K562 (cell line): ENCODE data around the gene ANK3. TPM values are rescaled to one million over a fixed set of nuclear protein-coding genes. Genes with fewer than 3 reads are reported as not detected.
A peak's percentile ranks its signal among the peaks of the same experiment; 100 is the strongest.

Source experiments
- ARID1B ChIP-seq: fragments of 450-650 bp; IDR thresholded peaks from 2 replicates; pipeline ENCODE4 v1.6.1; 2016; ENCODE audit warnings: antibody characterized with exemption, mild to moderate bottlenecking, inconsistent platforms
- BDP1 ChIP-seq: IDR thresholded peaks from 3 replicates; pipeline ENCODE4 v1.6.1; 2011; ENCODE audit not compliant: insufficient read length, insufficient read depth
- BMI1 ChIP-seq: fragments of 150-350 bp; IDR thresholded peaks from 2 replicates; pipeline ENCODE4 v1.6.1; 2014; ENCODE audit warnings: low read length
- CBFA2T3 ChIP-seq: fragments of 450-650 bp; IDR thresholded peaks from 2 replicates; pipeline ENCODE4 v1.6.1; 2017
- CC2D1A ChIP-seq: fragments of 450-650 bp; IDR thresholded peaks from 2 replicates; pipeline ENCODE4 v1.6.1; 2017; ENCODE audit warnings: mild to moderate bottlenecking
- CXXC5 ChIP-seq: fragments of 250-450 bp; sonication (Bioruptor Pico); IDR thresholded peaks from 2 replicates; pipeline ENCODE4 v1.8.0; 2022; ENCODE audit warnings: inconsistent platforms, mild to moderate bottlenecking, moderate library complexity
- FOXK1 ChIP-seq: sonication (generic); formaldehyde crosslinking; IDR thresholded peaks from 2 replicates; pipeline ENCODE4 v1.8.0; 2022; ENCODE audit warnings: missing genetic modification reagents, mild to moderate bottlenecking, borderline replicate concordance
- GABPB2 ChIP-seq: fragments of 250-450 bp; sonication (Bioruptor Pico); conservative IDR thresholded peaks from 2 replicates; pipeline ENCODE4 v1.5.1; 2021; ENCODE audit warnings: mild to moderate bottlenecking
- HNRNPK ChIP-seq: fragments of 200-400 bp; formaldehyde crosslinking; IDR thresholded peaks from one replicate; pipeline ENCODE4 v1.6.1; 2018; ENCODE audit warnings: mild to moderate bottlenecking, low read depth, low read length; ENCODE audit not compliant: poor library complexity, severe bottlenecking
- MECOM ChIP-seq: fragments of 250-450 bp; sonication (Bioruptor Pico); IDR thresholded peaks from 2 replicates; pipeline ENCODE4 v1.8.0; 2022; ENCODE audit warnings: inconsistent platforms
- MYNN ChIP-seq, 2 experiments: sonication (generic); formaldehyde crosslinking in 1 of 2; IDR thresholded peaks; 2 replicates each; pipeline versions ENCODE4 v1.5.0 to v1.6.1; 2016 to 2020; ENCODE audit warnings: antibody characterized with exemption in 1 of 2, missing genetic modification reagents in 1 of 2
- NEUROD1 ChIP-seq: fragments of 150-350 bp; IDR thresholded peaks from 2 replicates; pipeline ENCODE4 v1.6.1; 2014; ENCODE audit warnings: borderline replicate concordance, low read length, low read depth; ENCODE audit not compliant: partially characterized antibody
- NR3C1 ChIP-seq: sonication (generic); formaldehyde crosslinking; IDR thresholded peaks from 2 replicates; pipeline ENCODE4 v1.8.1; 2022; ENCODE audit warnings: missing genetic modification reagents
- PHF20 ChIP-seq: fragments of 450-650 bp; IDR thresholded peaks from 2 replicates; pipeline ENCODE4 v1.6.1; 2018; ENCODE audit not compliant: partially characterized antibody
- SMARCA5 ChIP-seq: fragments of 450-650 bp; IDR thresholded peaks from 2 replicates; pipeline ENCODE4 v1.6.1; 2016
- TCF7L2 ChIP-seq: fragments of 150-350 bp; IDR thresholded peaks from 2 replicates; pipeline ENCODE4 v1.6.1; 2016; ENCODE audit warnings: low read depth, mild to moderate bottlenecking, low read length, moderate library complexity
- ZNF197 ChIP-seq: fragments of 200-800 bp; sonication (Bioruptor generic); IDR thresholded peaks from 2 replicates; pipeline ENCODE4 v1.6.1; 2016; ENCODE audit warnings: low read depth, missing genetic modification characterization, missing compliant biosample characterization
- ZNF212 ChIP-seq: fragments of 450-650 bp; formaldehyde crosslinking; IDR thresholded peaks from 2 replicates; pipeline ENCODE4 v1.4.0; 2020; ENCODE audit warnings: mild to moderate bottlenecking
- ZNF41 ChIP-seq: fragments of 250-450 bp; sonication (Bioruptor Pico); conservative IDR thresholded peaks from 2 replicates; pipeline ENCODE4 v1.4.0; 2020; ENCODE audit warnings: mild to moderate bottlenecking
- ZNF436 ChIP-seq: fragments of 250-450, 450-650 bp; sonication (Bioruptor Pico); formaldehyde crosslinking; IDR thresholded peaks from 2 replicates; pipeline ENCODE4 v1.7.0; 2020; ENCODE audit warnings: mild to moderate bottlenecking
- ZNF444 ChIP-seq: fragments of 250-450 bp; sonication (Bioruptor Pico); IDR thresholded peaks from 2 replicates; pipeline ENCODE4 v1.4.0; 2020; ENCODE audit warnings: mild to moderate bottlenecking, moderate library complexity
- ZNF75A ChIP-seq: fragments of 450-650 bp; formaldehyde crosslinking; IDR thresholded peaks from 2 replicates; pipeline ENCODE4 v1.4.0; 2020; ENCODE audit warnings: mild to moderate bottlenecking
- ZSCAN32 ChIP-seq: fragments of 450-650 bp; formaldehyde crosslinking; IDR thresholded peaks from 2 replicates; pipeline ENCODE4 v1.4.0; 2020; ENCODE audit warnings: mild to moderate bottlenecking, moderate library complexity
- polyA plus RNA-seq, 8 experiments: library from polyadenylated mRNA; depleted of rRNA in 4 of 8; stranded (reverse) in 5 of 8; unstranded in 3 of 8; fragments of >200 nt; fragmentation: Nextera tagmentation in 2 of 8; fragmentation: Illumina TruSeq in 1 of 8; extraction: Ambion mirVana in 2 of 8; extraction: Trizol in 1 of 8; gene quantifications; 2 replicates each; pipeline versions ENCODE4 v1.2.1 to v1.2.3, GENCODE V29; 2011 to 2014; ENCODE audit warnings: inconsistent platforms in 1 of 8, missing spikeins in 1 of 8
- total RNA-seq, 7 experiments: library from RNA; depleted of rRNA in 6 of 7; stranded (reverse); fragments of >200 nt in 6 of 7; fragmentation: Illumina TruSeq in 2 of 7; extraction: Trizol in 2 of 7; gene quantifications; 2 replicates each; pipeline versions ENCODE4 v1.2.1 to v1.2.3, GENCODE V29; 2011 to 2021; ENCODE audit warnings: low replicate concordance in 1 of 7
- TF ChIP-seq, protein P1 (sequence below): fragments of 450-650 bp; IDR thresholded peaks from 2 replicates; pipeline ENCODE4 v1.6.1; 2017; ENCODE audit warnings: antibody characterized with exemption
- TF ChIP-seq, protein P2 (sequence below): fragments of 450-650 bp; IDR thresholded peaks from one replicate; pipeline ENCODE4 v1.6.1; 2018; ENCODE audit warnings: mild to moderate bottlenecking, moderate library complexity; ENCODE audit not compliant: partially characterized antibody
- TF ChIP-seq, protein P3 (sequence below): fragments of 250-450 bp; sonication (Bioruptor Pico); IDR thresholded peaks from 2 replicates; pipeline ENCODE4 v1.8.0; 2021; ENCODE audit warnings: moderate library complexity, mild to moderate bottlenecking, inconsistent platforms
- TF ChIP-seq, protein P4 (sequence below), 2 experiments: fragments of 200-800 bp in 1 of 2; sonication (Bioruptor generic) in 1 of 2; sonication (generic) in 1 of 2; formaldehyde crosslinking in 1 of 2; IDR thresholded peaks in 1 of 2; conservative IDR thresholded peaks in 1 of 2; 2 replicates each; pipeline versions ENCODE4 v1.5.0 to v1.6.1; 2016 to 2020; ENCODE audit warnings: missing compliant biosample characterization in 1 of 2, missing genetic modification characterization in 1 of 2, missing genetic modification reagents in 1 of 2

ANK3 gene
- total and polyA plus RNA-seq, 9 of the 15 experiments (the other 6 are each of a cell fraction or from before 2014, with no cell fraction given): 10.0 to 32.3 (median 17.9) TPM

DNA sequence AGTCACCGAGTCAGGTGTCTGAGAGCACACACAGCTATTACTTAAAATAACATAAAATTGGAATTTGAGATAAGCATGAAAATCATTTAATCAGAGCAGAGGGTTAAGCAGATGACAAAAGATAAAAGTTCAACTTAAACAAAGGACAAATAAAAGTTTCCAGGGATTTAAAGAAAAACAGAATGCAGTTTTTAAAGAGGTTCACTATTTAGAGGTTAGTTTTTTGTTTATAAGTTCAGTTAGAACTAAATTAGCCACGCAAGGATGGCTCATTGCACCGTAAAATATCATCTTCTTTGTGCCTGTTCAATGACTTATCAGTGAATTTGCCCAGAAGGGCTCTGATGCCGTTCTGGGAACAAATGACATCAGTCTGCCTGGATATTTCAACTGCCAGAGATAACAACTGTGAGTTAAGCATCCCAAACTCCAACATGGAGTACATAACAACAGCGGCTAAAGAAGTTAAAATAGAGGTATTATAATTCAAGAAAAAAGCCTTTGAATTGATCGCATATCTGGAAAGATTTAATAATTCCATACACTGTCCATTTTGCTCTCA is 107.8 kb downstream of the ANK3 start (continued):
- no peak for TF ChIP-seq SMARCA5
- TF ChIP-seq HNRNPK: no peak
- TF ChIP-seq BDP1: no peak
- TF ChIP-seq CXXC5 (CRISPR knock-in tag): peak; percentile 19; the same call in 1 of the 2 replicates
- no peak for TF ChIP-seq ZNF41 (CRISPR knock-in tag)
- TF ChIP-seq, protein P1, sequence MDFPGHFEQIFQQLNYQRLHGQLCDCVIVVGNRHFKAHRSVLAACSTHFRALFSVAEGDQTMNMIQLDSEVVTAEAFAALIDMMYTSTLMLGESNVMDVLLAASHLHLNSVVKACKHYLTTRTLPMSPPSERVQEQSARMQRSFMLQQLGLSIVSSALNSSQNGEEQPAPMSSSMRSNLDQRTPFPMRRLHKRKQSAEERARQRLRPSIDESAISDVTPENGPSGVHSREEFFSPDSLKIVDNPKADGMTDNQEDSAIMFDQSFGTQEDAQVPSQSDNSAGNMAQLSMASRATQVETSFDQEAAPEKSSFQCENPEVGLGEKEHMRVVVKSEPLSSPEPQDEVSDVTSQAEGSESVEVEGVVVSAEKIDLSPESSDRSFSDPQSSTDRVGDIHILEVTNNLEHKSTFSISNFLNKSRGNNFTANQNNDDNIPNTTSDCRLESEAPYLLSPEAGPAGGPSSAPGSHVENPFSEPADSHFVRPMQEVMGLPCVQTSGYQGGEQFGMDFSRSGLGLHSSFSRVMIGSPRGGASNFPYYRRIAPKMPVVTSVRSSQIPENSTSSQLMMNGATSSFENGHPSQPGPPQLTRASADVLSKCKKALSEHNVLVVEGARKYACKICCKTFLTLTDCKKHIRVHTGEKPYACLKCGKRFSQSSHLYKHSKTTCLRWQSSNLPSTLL: no peak
- TF ChIP-seq CC2D1A: no peak
- no peak for TF ChIP-seq ZSCAN32 (CRISPR knock-in tag)
- TF ChIP-seq NR3C1 (CRISPR knock-in tag): no peak
- peak; percentile 62 for TF ChIP-seq ARID1B
- no peak for TF ChIP-seq ZNF197 (CRISPR knock-in tag)
- TF ChIP-seq ZNF444 (CRISPR knock-in tag): no peak
- TF ChIP-seq MECOM: no peak
- TF ChIP-seq GABPB2 (CRISPR knock-in tag): no peak
- peak; percentile 40 for TF ChIP-seq CBFA2T3
- no peak for TF ChIP-seq ZNF212 (CRISPR knock-in tag)
- TF ChIP-seq NEUROD1: no peak
- no peak for TF ChIP-seq FOXK1 (CRISPR knock-in tag)
- no peak for TF ChIP-seq ZNF75A (CRISPR knock-in tag)
- no peak for TF ChIP-seq ZNF436 (CRISPR knock-in tag)
- TF ChIP-seq, protein P2, sequence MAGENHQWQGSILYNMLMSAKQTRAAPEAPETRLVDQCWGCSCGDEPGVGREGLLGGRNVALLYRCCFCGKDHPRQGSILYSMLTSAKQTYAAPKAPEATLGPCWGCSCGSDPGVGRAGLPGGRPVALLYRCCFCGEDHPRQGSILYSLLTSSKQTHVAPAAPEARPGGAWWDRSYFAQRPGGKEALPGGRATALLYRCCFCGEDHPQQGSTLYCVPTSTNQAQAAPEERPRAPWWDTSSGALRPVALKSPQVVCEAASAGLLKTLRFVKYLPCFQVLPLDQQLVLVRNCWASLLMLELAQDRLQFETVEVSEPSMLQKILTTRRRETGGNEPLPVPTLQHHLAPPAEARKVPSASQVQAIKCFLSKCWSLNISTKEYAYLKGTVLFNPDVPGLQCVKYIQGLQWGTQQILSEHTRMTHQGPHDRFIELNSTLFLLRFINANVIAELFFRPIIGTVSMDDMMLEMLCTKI: no peak
- TF ChIP-seq BMI1: no peak
- TF ChIP-seq MYNN (IDR thresholded peaks at IDR 0.05): no peak
- TF ChIP-seq MYNN (CRISPR knock-in tag; IDR thresholded peaks at IDR 0.05): no peak
- TF ChIP-seq, protein P3, sequence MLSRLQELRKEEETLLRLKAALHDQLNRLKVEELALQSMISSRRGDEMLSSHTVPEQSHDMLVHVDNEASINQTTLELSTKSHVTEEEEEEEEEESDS (CRISPR knock-in tag): no peak
- TF ChIP-seq TCF7L2: no peak
- TF ChIP-seq, protein P4, sequence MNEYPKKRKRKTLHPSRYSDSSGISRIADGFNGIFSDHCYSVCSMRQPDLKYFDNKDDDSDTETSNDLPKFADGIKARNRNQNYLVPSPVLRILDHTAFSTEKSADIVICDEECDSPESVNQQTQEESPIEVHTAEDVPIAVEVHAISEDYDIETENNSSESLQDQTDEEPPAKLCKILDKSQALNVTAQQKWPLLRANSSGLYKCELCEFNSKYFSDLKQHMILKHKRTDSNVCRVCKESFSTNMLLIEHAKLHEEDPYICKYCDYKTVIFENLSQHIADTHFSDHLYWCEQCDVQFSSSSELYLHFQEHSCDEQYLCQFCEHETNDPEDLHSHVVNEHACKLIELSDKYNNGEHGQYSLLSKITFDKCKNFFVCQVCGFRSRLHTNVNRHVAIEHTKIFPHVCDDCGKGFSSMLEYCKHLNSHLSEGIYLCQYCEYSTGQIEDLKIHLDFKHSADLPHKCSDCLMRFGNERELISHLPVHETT (CRISPR knock-in tag; conservative IDR thresholded peaks at IDR 0.05 in 1 of 2, IDR thresholded peaks at IDR 0.05 in 1 of 2): peak in 1 of 2 experiments; percentile 59; a peak in 1 of 4 replicates
- no peak for TF ChIP-seq PHF20
